ENCODE data around the gene INHBB. TPM values are rescaled to one million over a fixed set of nuclear protein-coding genes. Genes with fewer than 3 reads are reported as not detected.

Gene INHBB
- total RNA-seq, 1 experiment from 2014 or later, result 0.27 TPM

DNA sequence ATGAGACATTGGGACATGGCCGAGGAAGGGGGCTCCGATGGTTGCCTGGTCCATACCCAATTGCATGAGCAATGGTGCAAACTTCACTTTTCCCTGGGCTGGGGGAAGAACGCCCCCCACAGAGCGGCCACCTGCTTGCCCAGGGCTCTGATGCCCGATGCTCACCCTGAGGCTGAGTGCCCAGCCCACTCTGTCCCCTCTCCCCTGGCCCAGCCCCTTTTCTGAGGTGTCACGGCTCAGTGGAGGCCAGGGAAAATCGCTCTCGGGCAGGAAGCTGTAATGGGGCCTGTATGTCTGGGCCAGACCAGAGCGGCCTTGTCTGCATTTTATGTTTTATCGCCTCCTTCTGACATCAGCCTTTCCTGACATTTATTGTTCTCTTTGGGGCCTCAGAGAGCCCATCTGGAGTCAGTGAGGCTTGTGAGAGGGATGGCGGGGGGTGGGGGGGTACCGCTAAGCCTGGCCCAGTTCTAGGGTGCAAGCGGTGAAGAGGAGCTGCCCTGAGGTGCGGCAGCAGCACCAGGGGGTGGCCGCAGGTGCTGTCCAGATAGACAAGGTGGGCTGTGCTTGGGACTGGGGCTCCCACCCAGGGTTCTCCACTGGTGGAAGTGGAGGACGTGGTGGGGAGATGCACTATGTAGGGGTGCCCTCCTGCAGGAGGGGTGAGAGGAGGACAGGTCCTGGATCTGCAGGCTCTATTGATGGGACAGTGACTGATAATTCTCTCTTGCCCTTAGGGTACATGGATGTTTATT lies 46.2 kb downstream of the INHBB start:
- Histone ChIP-seq H3K4me3 (replicated peaks in 1 of 2; ENCODE audit: low read depth in 1 of 2, low read length in 2 of 2) (no peak overlapping the region), H3K9me2 (ENCODE audit: insufficient read depth) (no peaks in the 10 kb centered on the region), H4K20me1 (ENCODE audit: insufficient read depth) (no peaks in the 10 kb centered on the region), H3K27ac (ENCODE audit: low read depth, low read length) (no peak overlapping the region), H3K4me1 (ENCODE audit: control insufficient read depth in 1 of 2, insufficient read depth in 2 of 2, low read length in 2 of 2) (peaks cover 2 to 22% of the 10 kb centered on the region in 2 experiments; a peak in 2 of 4 replicates), H3K9me3 (ENCODE audit: control insufficient read depth in 1 of 2, insufficient read depth in 1 of 2, low read depth in 1 of 2, low read length in 2 of 2) (no peaks in the 10 kb centered on the region), H3K9ac (ENCODE audit: low read length) (no peak overlapping the region), H3K79me2 (ENCODE audit: insufficient read depth, low read length) (no peaks in the 10 kb centered on the region), H2AFZ (ENCODE audit: low read depth, low read length, poor library complexity, severe bottlenecking) (no peak overlapping the region), H3K4me2 (ENCODE audit: low read length) (no peak overlapping the region), H3K27me3 (ENCODE audit: insufficient read depth, low read length) (peaks cover 10% of the 10 kb centered on the region; the same call in 1 of the 2 replicates), H3K36me3 (ENCODE audit: control insufficient read depth in 1 of 2, insufficient read depth in 2 of 2, low read length in 2 of 2) (no peaks in the 10 kb centered on the region)
- ChIA-PET POLR2A (no interaction called here), CTCF (no interaction called here), RAD21 (ENCODE audit: low non-redundant PET in 1 of 2, low total read pairs in 2 of 2, uncharacterized antibody in 2 of 2, unreplicated experiment in 2 of 2) (no interaction called here)
- no peak for TF ChIP-seq RAD21 (IDR thresholded peaks at IDR 0.05; ENCODE audit: low read depth)
- TF ChIP-seq EZH2phosphoT487 (IDR thresholded peaks at IDR 0.05; ENCODE audit: borderline replicate concordance), result no peak
- TF ChIP-seq CEBPB (IDR thresholded peaks at IDR 0.05; ENCODE audit: low read depth), result no peak
- no peak for TF ChIP-seq YY1 (IDR thresholded peaks at IDR 0.05; ENCODE audit: extremely low read depth, insufficient replicate concordance, low read depth, low read length)
- TF ChIP-seq ELF1 (IDR thresholded peaks at IDR 0.05; ENCODE audit: borderline replicate concordance, low read depth), result no peak
- TF ChIP-seq CTCF (IDR thresholded peaks at IDR 0.05 in 2 of 3, conservative IDR thresholded peaks at IDR 0.05 in 1 of 3; ENCODE audit: borderline replicate concordance in 1 of 3, insufficient read depth in 1 of 3, low read depth in 2 of 3, low read length in 2 of 3), result no peak
- no peak for TF ChIP-seq POLR2AphosphoS5 (IDR thresholded peaks at IDR 0.05; ENCODE audit: low read depth, low read length)
- no peak for TF ChIP-seq ATF3 (IDR thresholded peaks at IDR 0.05)
- no peak for TF ChIP-seq FOSL1 (IDR thresholded peaks at IDR 0.05; ENCODE audit: low read depth)
- TF ChIP-seq JUND (IDR thresholded peaks at IDR 0.05), result no peak
- no peak for TF ChIP-seq ZFX (IDR thresholded peaks at IDR 0.05)
- TF ChIP-seq, protein P1, sequence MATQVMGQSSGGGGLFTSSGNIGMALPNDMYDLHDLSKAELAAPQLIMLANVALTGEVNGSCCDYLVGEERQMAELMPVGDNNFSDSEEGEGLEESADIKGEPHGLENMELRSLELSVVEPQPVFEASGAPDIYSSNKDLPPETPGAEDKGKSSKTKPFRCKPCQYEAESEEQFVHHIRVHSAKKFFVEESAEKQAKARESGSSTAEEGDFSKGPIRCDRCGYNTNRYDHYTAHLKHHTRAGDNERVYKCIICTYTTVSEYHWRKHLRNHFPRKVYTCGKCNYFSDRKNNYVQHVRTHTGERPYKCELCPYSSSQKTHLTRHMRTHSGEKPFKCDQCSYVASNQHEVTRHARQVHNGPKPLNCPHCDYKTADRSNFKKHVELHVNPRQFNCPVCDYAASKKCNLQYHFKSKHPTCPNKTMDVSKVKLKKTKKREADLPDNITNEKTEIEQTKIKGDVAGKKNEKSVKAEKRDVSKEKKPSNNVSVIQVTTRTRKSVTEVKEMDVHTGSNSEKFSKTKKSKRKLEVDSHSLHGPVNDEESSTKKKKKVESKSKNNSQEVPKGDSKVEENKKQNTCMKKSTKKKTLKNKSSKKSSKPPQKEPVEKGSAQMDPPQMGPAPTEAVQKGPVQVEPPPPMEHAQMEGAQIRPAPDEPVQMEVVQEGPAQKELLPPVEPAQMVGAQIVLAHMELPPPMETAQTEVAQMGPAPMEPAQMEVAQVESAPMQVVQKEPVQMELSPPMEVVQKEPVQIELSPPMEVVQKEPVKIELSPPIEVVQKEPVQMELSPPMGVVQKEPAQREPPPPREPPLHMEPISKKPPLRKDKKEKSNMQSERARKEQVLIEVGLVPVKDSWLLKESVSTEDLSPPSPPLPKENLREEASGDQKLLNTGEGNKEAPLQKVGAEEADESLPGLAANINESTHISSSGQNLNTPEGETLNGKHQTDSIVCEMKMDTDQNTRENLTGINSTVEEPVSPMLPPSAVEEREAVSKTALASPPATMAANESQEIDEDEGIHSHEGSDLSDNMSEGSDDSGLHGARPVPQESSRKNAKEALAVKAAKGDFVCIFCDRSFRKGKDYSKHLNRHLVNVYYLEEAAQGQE (IDR thresholded peaks at IDR 0.05; ENCODE audit: low read depth), result no peak
- no peak for TF ChIP-seq CBX3 (IDR thresholded peaks at IDR 0.05; ENCODE audit: low read depth)
- no peak for TF ChIP-seq EGR1 (IDR thresholded peaks at IDR 0.05; ENCODE audit: low read depth)
- TF ChIP-seq POLR2A (IDR thresholded peaks at IDR 0.05; ENCODE audit: borderline replicate concordance, extremely low read depth, insufficient read depth, insufficient read length), result no peak
- no peak for TF ChIP-seq ZBTB33 (IDR thresholded peaks at IDR 0.05; ENCODE audit: extremely low read depth, insufficient replicate concordance, low read length)
- intact Hi-C loops (cut with micrococcal nuclease), result no loop called here
- DNase-seq (ENCODE audit: low read depth, low spot score), result no peak
- no TSS peak for BruUV-seq (replicated peaks)
- no peak for ATAC-seq

Data from HCT116 (cell line).